Vagina (tissue), 2 donors: ENCODE results near the gene NPTXR. TPM values are rescaled to one million over a fixed set of nuclear protein-coding genes. Genes with fewer than 3 reads are reported as not detected.

ENCODE experiments used
- DNase-seq, 2 donors: peaks; one replicate each; pipeline ENCODE4 v3.0.0-alpha.2; 2017; ENCODE audit errors: extremely low spot score in 2 of 2
- H3K27ac ChIP-seq: fragments of 200-600 bp; sonication (generic); one replicate; pipeline ENCODE4 v1.5.1; 2019
- H3K27me3 ChIP-seq: fragments of 200-600 bp; sonication (generic); one replicate; pipeline ENCODE4 v1.5.1; 2019
- H3K36me3 ChIP-seq, 2 donors: fragments of 200-600 bp; sonication (generic); one replicate each; pipeline ENCODE4 v1.5.1; 2017 to 2019
- H3K4me1 ChIP-seq: fragments of 200-600 bp; sonication (generic); one replicate; pipeline ENCODE4 v1.5.1; 2019
- H3K4me3 ChIP-seq, 2 donors: fragments of 200-600 bp; sonication (generic); 1 replicate in 1 of 2; 2 replicates in 1 of 2; pipeline ENCODE4 v1.5.1; 2016 to 2019
- H3K9me3 ChIP-seq: fragments of 200-600 bp; sonication (generic); one replicate; pipeline ENCODE4 v1.5.1; 2019
- CTCF ChIP-seq, 3 experiments: fragments of 450-650 bp in 2 of 3; fragments of 200-600 bp in 1 of 3; sonication (generic) in 1 of 3; IDR thresholded peaks; one replicate each; pipeline ENCODE4 v1.5.1; 2017 to 2019; ENCODE audit warnings: antibody characterized with exemption in 3 of 3, mild to moderate bottlenecking in 2 of 3, moderate library complexity in 2 of 3
- POLR2A ChIP-seq, 2 donors: fragments of 450-650 bp; IDR thresholded peaks; one replicate each; pipeline ENCODE4 v1.6.1; 2017; ENCODE audit warnings: antibody characterized with exemption in 2 of 2, mild to moderate bottlenecking in 2 of 2, moderate library complexity in 2 of 2
- POLR2AphosphoS5 ChIP-seq, 2 donors: sonication (generic); formaldehyde crosslinking; IDR thresholded peaks; one replicate each; pipeline ENCODE4 v1.9.0; 2017; ENCODE audit warnings: antibody characterized with exemption in 2 of 2, mild to moderate bottlenecking in 2 of 2, low read depth in 1 of 2; ENCODE audit not compliant: insufficient read depth in 1 of 2
- intact Hi-C: fragments of 100-400 bp; cut with DNase I; formaldehyde crosslinking; loops from one replicate; pipeline ENCODE4 v1.15.1; 2023
- total RNA-seq: library from RNA; depleted of rRNA; stranded (reverse); fragments of >200 nt; gene quantifications from one replicate; pipeline ENCODE4 v1.2.3, GENCODE V29; 2016

Gene NPTXR
- total RNA-seq, 1 donor from 2014 or later = 9.3 TPM

GRCh38 chr22:38852522-38852921, 8.7 kb upstream of the NPTXR start:
- Histone ChIP-seq H3K9me3 (no peaks in the 10 kb centered on the region), H3K36me3 (no peaks in the 10 kb centered on the region), H3K4me1 (no peaks in the 10 kb centered on the region), H3K27me3 (no peaks in the 10 kb centered on the region), H3K27ac (no peak overlapping the region), H3K4me3 (no peak overlapping the region)
- intact Hi-C loops = no loop called here
- TF ChIP-seq POLR2AphosphoS5 (IDR thresholded peaks at IDR 0.05; ENCODE audit: insufficient read depth in 1 of 2, low read depth in 1 of 2) (no peak), POLR2A (IDR thresholded peaks at IDR 0.05) (no peak), CTCF (IDR thresholded peaks at IDR 0.05) (no peak)
- DNase-seq = no peak

- Histone ChIP-seq H3K27me3 (no peaks in the 10 kb centered on the region), H3K27ac (no peak overlapping the region), H3K36me3 (no peaks in the 10 kb centered on the region), H3K4me1 (no peaks in the 10 kb centered on the region), H3K9me3 (no peaks in the 10 kb centered on the region), H3K4me3 (no peak overlapping the region)
- no peak for DNase-seq
- intact Hi-C loops = no loop called here
- TF ChIP-seq CTCF (IDR thresholded peaks at IDR 0.05) (no peak), POLR2AphosphoS5 (IDR thresholded peaks at IDR 0.05; ENCODE audit: insufficient read depth in 1 of 2, low read depth in 1 of 2) (no peak), POLR2A (IDR thresholded peaks at IDR 0.05) (no peak)
Measured at GRCh38 chr22:38850941-38851849, 7.4 kb upstream of the NPTXR start.

DNA sequence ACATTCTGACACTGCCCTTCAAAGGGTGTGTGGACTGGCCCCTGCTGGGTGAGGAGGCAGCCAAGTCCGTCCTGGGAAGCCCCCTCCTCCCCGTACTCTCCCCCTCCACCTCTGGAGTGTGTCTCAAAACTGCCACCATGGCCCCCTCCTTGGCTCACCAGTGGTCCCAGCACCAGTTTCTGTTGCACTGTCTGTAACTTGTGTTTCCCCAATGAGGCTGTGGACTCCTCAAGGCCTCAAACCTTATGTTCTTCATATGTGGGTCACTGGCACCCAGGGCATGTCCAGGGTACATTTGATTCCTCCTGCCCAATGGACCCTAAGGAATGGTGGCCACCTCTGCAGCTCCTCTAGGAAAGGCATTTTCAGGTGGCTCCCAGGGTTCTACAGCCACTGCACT, 6.6 kb upstream of the NPTXR start:
- H3K36me3 ChIP-seq = no peaks in the 10 kb centered on the region
- intact Hi-C loops = no loop called here
- no peak overlapping the region for H3K27ac ChIP-seq
- H3K4me3 ChIP-seq = no peak overlapping the region
- DNase-seq = no peak
- H3K9me3 ChIP-seq = no peaks in the 10 kb centered on the region
- no peaks in the 10 kb centered on the region for H3K27me3 ChIP-seq
- H3K4me1 ChIP-seq = no peaks in the 10 kb centered on the region
- TF ChIP-seq POLR2A (IDR thresholded peaks at IDR 0.05) (no peak), POLR2AphosphoS5 (IDR thresholded peaks at IDR 0.05; ENCODE audit: insufficient read depth in 1 of 2, low read depth in 1 of 2) (no peak), CTCF (IDR thresholded peaks at IDR 0.05) (no peak)

DNA sequence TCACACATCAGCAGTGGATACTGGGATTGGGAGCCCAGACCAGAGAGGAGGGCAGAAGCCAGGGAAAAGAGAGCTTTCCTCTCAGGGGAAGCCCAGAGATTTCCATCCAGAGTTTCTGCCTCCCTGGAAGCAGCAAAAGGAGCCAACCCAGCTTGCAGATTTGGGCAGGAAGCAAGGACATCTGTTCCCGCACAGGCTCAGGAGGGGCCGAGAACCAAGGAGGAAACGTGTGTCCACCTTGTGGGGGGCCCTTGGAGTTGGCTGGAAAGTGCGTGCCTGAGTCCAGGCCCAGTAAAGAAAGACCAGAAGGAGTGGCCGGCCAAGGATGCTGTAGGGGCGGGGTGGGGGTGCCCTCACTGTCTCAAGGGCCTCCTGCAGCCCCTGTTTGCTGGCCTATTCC, 6.0 kb upstream of the NPTXR start:
- no peaks in the 10 kb centered on the region for H3K27me3 ChIP-seq
- TF ChIP-seq CTCF (IDR thresholded peaks at IDR 0.05) (no peak), POLR2A (IDR thresholded peaks at IDR 0.05) (no peak), POLR2AphosphoS5 (IDR thresholded peaks at IDR 0.05; ENCODE audit: insufficient read depth in 1 of 2, low read depth in 1 of 2) (no peak)
- H3K4me3 ChIP-seq = no peak overlapping the region

DNA sequence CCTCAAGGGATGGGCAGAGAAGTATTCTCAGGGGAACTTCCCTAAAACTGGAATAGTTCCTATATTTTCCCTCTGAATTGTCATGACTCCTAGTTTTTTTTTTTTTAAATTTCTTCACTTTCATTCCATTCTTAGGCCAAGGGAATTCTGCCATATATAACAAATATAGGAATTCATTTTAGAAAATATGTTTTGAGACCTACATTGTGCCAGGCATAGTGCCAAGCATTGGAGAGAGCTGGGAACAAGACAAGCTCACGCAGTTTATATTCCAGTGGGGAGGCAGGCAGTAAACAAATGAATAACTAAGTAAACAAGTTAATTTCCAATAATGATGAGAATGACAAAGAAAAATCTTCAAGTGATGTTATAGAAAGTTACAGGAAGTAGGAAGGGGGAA, 2.6 kb upstream of the NPTXR start:
- intact Hi-C loops = no loop called here
- no peaks in the 10 kb centered on the region for H3K27me3 ChIP-seq

More for the DNA sequence above, 6.0 kb upstream of the NPTXR start:
- H3K9me3 ChIP-seq = no peaks in the 10 kb centered on the region
- no peak for DNase-seq
- H3K36me3 ChIP-seq = no peaks in the 10 kb centered on the region
- H3K27ac ChIP-seq = no peak overlapping the region
- intact Hi-C loops = no loop called here
- H3K4me1 ChIP-seq = no peaks in the 10 kb centered on the region

More for the DNA sequence above, 2.6 kb upstream of the NPTXR start:
- no peak for DNase-seq
- no peak overlapping the region for H3K27ac ChIP-seq
- H3K4me3 ChIP-seq = no peak overlapping the region
- no peaks in the 10 kb centered on the region for H3K9me3 ChIP-seq
- H3K4me1 ChIP-seq = peaks cover 23% of the 10 kb centered on the region
- H3K36me3 ChIP-seq = no peaks in the 10 kb centered on the region
- TF ChIP-seq POLR2A (IDR thresholded peaks at IDR 0.05) (no peak), CTCF (IDR thresholded peaks at IDR 0.05) (no peak), POLR2AphosphoS5 (IDR thresholded peaks at IDR 0.05; ENCODE audit: insufficient read depth in 1 of 2, low read depth in 1 of 2) (no peak)
